Measurements from ENCODE around the gene HILPDA.
A peak's percentile ranks its signal among the peaks of the same experiment; 100 is the strongest.
"Not testable (repeated sequence)": the region's sequence is repeated elsewhere in the genome, so short reads cannot be mapped to it uniquely, and the experiment has no call there.

Gene HILPDA

DNA sequence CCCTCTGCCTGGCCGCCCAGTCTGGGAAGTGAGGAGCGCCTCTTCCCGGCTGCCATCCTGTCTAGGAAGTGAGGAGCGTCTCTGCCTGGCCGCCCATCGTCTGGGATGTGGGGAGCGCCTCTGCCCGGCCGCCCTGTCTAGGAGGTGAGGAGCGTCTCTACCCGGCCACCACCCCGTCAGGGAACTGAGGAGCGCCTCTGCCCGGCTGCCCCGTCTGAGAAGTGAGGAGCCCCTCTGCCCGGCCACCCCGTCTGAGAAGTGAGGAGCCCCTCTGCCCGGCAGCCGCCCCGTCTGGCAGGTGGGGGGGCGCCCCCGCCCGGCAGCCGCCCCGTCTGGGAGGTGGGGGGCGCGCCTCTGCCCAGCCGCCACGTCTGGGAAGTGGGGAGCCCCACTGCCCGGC lies 7.7 kb downstream of the HILPDA start:
- DNase-seq (ENCODE audit: low read depth) = not testable (repeated sequence)

- not testable (repeated sequence) for DNase-seq (ENCODE audit: low read depth)
Observed at GRCh38 chr7:128463933-128464332, 8.3 kb downstream of the HILPDA start.

DNA sequence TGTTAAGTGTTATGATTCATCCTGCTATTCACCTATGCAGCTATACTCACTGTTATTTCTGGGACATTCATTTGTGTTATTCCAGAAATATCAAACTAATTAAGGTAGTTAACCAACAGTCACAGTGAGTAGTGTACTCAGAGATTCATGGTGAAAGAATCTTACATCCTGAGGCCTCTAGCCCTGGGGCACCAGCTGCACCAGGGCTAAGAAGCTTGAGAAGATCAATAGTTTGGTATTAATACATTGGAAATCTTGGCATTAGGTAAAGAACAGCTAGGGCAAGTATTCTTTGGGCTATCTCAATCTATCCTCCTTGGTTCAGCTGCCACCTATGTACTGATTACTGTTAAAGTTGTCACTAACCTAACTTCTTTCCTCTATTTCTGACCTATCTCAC lies 11.2 kb downstream of the HILPDA start:
- DNase-seq (ENCODE audit: low read depth) = not testable (repeated sequence)

DNA sequence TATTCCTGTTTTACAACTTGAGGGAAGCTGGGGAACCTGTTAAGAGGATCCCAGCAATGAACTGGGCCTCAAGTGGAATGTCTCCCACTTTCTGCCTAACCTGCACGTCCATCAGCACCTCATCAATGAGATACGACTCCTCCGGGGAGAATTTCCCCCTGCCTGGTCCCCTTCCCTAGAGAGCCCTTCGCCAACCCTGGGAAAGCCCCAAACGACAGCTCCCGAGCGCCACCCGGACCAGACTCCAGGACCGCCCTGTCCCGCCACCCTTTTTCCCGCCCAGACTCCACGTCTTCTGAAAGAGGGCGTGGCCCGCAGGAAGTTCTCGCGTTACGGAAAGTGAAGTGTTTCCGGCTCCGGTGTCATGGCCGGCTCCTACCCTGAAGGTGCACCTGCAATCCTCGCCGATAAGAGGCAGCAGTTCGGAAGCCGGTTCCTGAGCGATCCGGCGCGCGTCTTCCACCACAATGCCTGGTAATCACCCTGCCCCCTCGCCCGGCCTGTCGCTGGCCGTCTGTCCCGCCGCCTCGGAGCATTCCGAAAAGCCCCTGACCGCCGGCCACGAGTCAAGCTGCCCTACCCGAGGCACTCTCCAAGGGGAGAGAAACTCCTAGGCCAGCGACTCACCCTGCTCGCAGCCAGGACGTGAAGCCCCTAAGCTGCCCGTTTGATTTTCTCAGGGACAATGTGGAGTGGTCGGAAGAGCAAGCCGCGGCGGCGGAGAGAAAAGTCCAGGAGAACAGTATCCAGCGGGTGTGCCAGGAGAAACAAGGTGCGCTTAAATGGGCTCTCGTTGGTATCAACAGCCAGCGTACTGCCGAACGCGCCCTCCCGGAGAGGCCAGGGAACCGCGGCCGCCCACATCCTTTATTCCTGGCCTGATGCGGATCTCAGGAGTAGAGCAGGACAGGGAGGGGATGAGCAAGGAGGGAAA lies 21.0 kb downstream of the HILPDA start, which contains the start of gene METTL2B:
Gene METTL2B, plus strand, starts transcription at position 347 of the 934 bp plus-strand sequence. Its CDS starts 18 bp downstream, at position 365.
- DNase-seq (ENCODE audit: low read depth) = peak; percentile 85

DNA sequence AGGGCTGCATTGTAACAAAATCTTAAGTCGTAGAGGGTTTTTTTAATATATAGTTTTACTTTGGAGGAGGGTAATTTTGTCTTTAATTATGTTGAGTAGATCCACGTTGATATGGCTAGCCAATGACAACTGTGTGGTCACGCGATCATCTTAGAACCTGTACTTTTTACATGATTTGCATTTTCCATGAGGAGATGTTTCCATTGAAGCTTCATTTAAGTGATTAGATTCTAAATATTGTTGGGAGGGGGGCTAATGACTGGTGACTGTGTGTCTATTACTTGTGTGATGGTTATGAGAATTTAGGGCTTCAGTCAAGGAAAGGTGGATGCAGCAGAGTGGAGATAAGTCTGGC lies 21.6 kb downstream of the HILPDA start:
- DNase-seq (ENCODE audit: low read depth) = not testable (repeated sequence)

- DNase-seq (ENCODE audit: low read depth) = not testable (repeated sequence)
Observed at GRCh38 chr7:128479082-128479481, 23.4 kb downstream of the HILPDA start.

DNA sequence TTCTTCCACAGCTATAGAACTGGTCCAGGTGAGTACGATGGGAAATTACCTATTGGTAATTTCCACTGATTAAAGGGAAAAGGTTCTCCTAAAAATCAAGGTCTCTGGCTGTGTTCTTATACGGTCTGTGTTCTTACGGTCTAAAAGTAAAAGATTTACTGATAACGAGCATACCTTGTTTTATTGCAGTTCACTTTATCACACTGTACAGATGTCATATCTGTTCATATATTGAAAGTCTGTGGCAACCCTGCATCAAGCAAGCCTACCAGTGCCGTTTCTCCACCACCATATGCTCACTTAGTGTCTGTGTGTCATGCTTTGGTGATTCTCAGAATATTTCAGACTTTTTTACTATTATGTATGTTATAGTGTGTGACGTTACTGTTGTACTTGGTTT lies 32.5 kb downstream of the HILPDA start:
- not testable (repeated sequence) for DNase-seq (ENCODE audit: low read depth)

GRCh38 chr7:128497405-128497804 lies 41.7 kb downstream of the HILPDA start:
- DNase-seq (ENCODE audit: low read depth) = no peak

- not testable (repeated sequence) for DNase-seq (ENCODE audit: low read depth)
Observed at GRCh38 chr7:128505416-128505815, 49.7 kb downstream of the HILPDA start.

DNA sequence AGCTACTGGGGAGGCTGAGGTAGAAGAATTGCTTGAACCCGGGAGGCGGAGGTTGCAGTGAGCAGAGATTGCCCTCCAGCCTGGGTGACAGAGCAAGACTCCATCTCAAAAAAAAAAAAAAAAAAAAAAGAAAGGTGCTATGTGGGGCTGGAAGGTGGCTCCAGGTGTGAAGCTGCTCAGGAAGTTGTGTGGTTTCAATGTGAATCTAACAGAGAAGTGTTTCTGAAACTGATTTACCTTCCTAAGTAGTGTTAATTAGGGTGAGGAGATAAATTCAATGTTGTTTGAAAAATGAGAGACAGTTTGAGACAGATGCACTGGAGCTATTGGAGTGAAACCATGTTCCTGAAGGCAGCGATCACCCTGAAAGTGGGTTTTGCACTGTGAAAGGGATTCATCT lies 51.1 kb downstream of the HILPDA start:
- not testable (repeated sequence) for DNase-seq (ENCODE audit: low read depth)

GRCh38 chr7:128507321-128507993 lies 51.8 kb downstream of the HILPDA start:
- DNase-seq (ENCODE audit: low read depth) = not testable (repeated sequence)
